GM23338 (cell line): ENCODE results near the gene ABL1. TPM values are rescaled to one million over a fixed set of nuclear protein-coding genes. Genes with fewer than 3 reads are reported as not detected.

Source experiments
- ATAC-seq: fragments of 200-7000 bp; cut with Tn5 transposase; 3 replicates; pipeline ENCODE4 v1.9.1; 2020
- DNase-seq: peaks from one replicate; pipeline ENCODE4 v3.0.0-alpha.2; 2015; ENCODE audit warnings: low spot score
- H2AFZ ChIP-seq: fragments of 200-600 bp; sonication (generic); 2 replicates; pipeline ENCODE4 v1.8.0; 2016; ENCODE audit warnings: antibody characterized with exemption, mild to moderate bottlenecking, moderate library complexity
- H3F3A ChIP-seq: fragments of 200-600 bp; sonication (generic); replicated peaks from 2 replicates; pipeline ENCODE4 v1.8.0; 2017; ENCODE audit warnings: antibody characterized with exemption, mixed run types, low read depth
- H3K27ac ChIP-seq: fragments of 200-600 bp; sonication (generic); 2 replicates; pipeline ENCODE4 v1.6.1; 2016; ENCODE audit warnings: low read depth
- H3K27me3 ChIP-seq: fragments of 200-600 bp; sonication (generic); 2 replicates; pipeline ENCODE4 v1.8.0; 2016; ENCODE audit warnings: mild to moderate bottlenecking, mixed run types, moderate library complexity; ENCODE audit not compliant: insufficient read depth
- H3K36me3 ChIP-seq: fragments of 200-600 bp; sonication (generic); 2 replicates; pipeline ENCODE4 v1.8.0; 2016; ENCODE audit warnings: mild to moderate bottlenecking; ENCODE audit not compliant: insufficient read depth
- H3K4me1 ChIP-seq: fragments of 200-600 bp; sonication (generic); 2 replicates; pipeline ENCODE4 v1.8.0; 2016; ENCODE audit warnings: mild to moderate bottlenecking, moderate library complexity; ENCODE audit not compliant: insufficient read depth
- H3K4me2 ChIP-seq: fragments of 200-600 bp; sonication (generic); 2 replicates; pipeline ENCODE4 v1.7.1; 2017; ENCODE audit warnings: mixed run types
- H3K4me3 ChIP-seq: fragments of 200-600 bp; sonication (generic); 2 replicates; pipeline ENCODE4 v1.6.1; 2016; ENCODE audit warnings: mixed run types
- H3K79me2 ChIP-seq: fragments of 200-600 bp; sonication (generic); replicated peaks from 2 replicates; pipeline ENCODE4 v1.8.0; 2017; ENCODE audit warnings: mild to moderate bottlenecking; ENCODE audit not compliant: insufficient read depth
- H3K9me2 ChIP-seq: fragments of 200-600 bp; sonication (generic); 2 replicates; pipeline ENCODE4 v1.8.0; 2017; ENCODE audit not compliant: insufficient read depth
- H4K20me1 ChIP-seq: fragments of 200-600 bp; sonication (generic); replicated peaks from 2 replicates; pipeline ENCODE4 v1.8.0; 2017; ENCODE audit warnings: mild to moderate bottlenecking; ENCODE audit not compliant: insufficient read depth
- H3K27ac Mint-ChIP-seq: 2 replicates; pipeline ENCODE4 v1.8.0; 2020; ENCODE audit warnings: inconsistent platforms, mild to moderate bottlenecking, moderate library complexity, mixed read lengths
- H3K27me3 Mint-ChIP-seq: 3 replicates; pipeline ENCODE4 v1.8.0; 2022; ENCODE audit warnings: low read depth, mild to moderate bottlenecking, moderate library complexity, mixed read lengths, inconsistent platforms; ENCODE audit not compliant: insufficient read depth, poor library complexity
- H3K36me3 Mint-ChIP-seq: 3 replicates; pipeline ENCODE4 v1.8.0; 2021; ENCODE audit warnings: low read depth, mild to moderate bottlenecking, inconsistent platforms, moderate library complexity, mixed read lengths
- H3K4me1 Mint-ChIP-seq: 3 replicates; pipeline ENCODE4 v1.8.0; 2020; ENCODE audit warnings: mild to moderate bottlenecking, inconsistent platforms, mixed read lengths
- H3K4me3 Mint-ChIP-seq: 3 replicates; pipeline ENCODE4 v1.8.0; 2021; ENCODE audit warnings: moderate library complexity, mild to moderate bottlenecking, inconsistent platforms, mixed read lengths
- H3K9me3 Mint-ChIP-seq: 3 replicates; pipeline ENCODE4 v1.8.0; 2020; ENCODE audit warnings: moderate library complexity, mild to moderate bottlenecking, inconsistent platforms, mixed read lengths
- EZH2 ChIP-seq: fragments of 200-600 bp; sonication (generic); IDR thresholded peaks from one replicate; pipeline ENCODE4 v1.8.0; 2017; ENCODE audit warnings: antibody characterized with exemption, mild to moderate bottlenecking, low read depth; ENCODE audit not compliant: unreplicated experiment
- EZH2phosphoT487 ChIP-seq: fragments of 200-600 bp; sonication (generic); IDR thresholded peaks from one replicate; pipeline ENCODE4 v1.8.1; 2018; ENCODE audit warnings: antibody characterized with exemption; ENCODE audit not compliant: unreplicated experiment
- JUNB ChIP-seq: IDR thresholded peaks from one replicate; pipeline ENCODE4 v1.6.1; 2016; ENCODE audit warnings: antibody characterized with exemption; ENCODE audit not compliant: unreplicated experiment
- NANOG ChIP-seq: IDR thresholded peaks from 2 replicates; pipeline ENCODE4 v1.6.1; 2016; ENCODE audit warnings: antibody characterized with exemption, borderline replicate concordance
- STAT1 ChIP-seq: IDR thresholded peaks from one replicate; pipeline ENCODE4 v1.6.1; 2016; ENCODE audit warnings: antibody characterized with exemption; ENCODE audit not compliant: unreplicated experiment
- ZNF114 ChIP-seq: fragments of 250-450 bp; sonication (Bioruptor Pico); IDR thresholded peaks from 2 replicates; pipeline ENCODE4 v1.5.0; 2020; ENCODE audit warnings: mild to moderate bottlenecking, moderate library complexity
- polyA plus RNA-seq: library from polyadenylated mRNA; unstranded; fragments of >200 nt; fragmentation: Nextera tagmentation; extraction: Ambion mirVana; gene quantifications from 2 replicates; pipeline ENCODE4 v1.2.1, GENCODE V29; 2016
- total RNA-seq: library from RNA; depleted of rRNA; stranded (reverse); fragments of >200 nt; shearing (Covaris generic); gene quantifications from 2 replicates; pipeline ENCODE4 v1.2.3, GENCODE V29; 2014
- TF ChIP-seq, protein P1 (sequence below): fragments of 250-450 bp; sonication (Bioruptor Pico); IDR thresholded peaks from 2 replicates; pipeline ENCODE4 v1.5.0; 2020; ENCODE audit warnings: mild to moderate bottlenecking, moderate library complexity
- TF ChIP-seq, protein P2 (sequence below): IDR thresholded peaks from 2 replicates; pipeline ENCODE4 v1.6.1; 2016; ENCODE audit warnings: antibody characterized with exemption

ABL1 gene
- total and polyA plus RNA-seq, 2 experiments from 2014 or later: 20.7 to 85.1 TPM

DNA sequence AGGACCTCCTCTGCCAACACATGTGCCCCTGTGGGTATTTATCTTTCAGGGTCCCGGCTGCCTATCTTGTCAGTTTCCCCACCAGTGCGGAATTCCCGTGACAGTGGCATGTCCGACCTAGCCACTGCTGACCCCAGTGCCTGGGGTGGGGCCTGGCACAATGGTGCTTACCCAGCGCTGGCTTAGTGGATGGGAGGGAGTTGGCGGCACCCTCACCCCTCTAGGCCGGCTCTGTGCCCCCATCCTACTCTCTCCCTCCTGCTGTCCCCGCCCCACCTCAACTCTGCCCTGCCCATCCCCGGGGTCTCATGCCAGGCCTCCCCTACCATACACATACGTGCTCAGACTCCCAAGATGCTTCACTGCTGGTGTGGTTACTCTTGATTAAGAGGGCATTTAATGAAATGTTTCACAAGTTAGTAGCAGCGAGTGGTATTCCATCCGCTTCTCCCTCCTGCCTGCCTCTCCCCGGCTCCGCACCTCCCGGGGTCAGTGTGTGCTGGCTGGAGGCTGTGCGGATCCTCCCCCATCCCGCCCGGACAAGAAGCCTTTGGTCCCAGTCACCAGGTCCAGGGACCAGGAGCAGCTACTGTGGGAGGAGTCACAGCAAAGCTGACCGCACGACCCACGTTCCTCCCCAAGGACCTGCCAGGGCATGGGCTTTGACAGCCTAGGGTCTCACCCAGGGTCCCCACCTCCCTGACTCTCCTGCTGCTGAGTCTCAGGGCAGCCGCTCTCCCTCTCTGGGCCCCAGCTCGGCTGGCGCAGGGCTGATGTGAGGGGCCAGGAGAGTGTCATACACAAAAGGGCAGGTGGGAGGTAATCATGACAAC, 71.1 kb downstream of the ABL1 start (continued):
- TF ChIP-seq, protein P1, sequence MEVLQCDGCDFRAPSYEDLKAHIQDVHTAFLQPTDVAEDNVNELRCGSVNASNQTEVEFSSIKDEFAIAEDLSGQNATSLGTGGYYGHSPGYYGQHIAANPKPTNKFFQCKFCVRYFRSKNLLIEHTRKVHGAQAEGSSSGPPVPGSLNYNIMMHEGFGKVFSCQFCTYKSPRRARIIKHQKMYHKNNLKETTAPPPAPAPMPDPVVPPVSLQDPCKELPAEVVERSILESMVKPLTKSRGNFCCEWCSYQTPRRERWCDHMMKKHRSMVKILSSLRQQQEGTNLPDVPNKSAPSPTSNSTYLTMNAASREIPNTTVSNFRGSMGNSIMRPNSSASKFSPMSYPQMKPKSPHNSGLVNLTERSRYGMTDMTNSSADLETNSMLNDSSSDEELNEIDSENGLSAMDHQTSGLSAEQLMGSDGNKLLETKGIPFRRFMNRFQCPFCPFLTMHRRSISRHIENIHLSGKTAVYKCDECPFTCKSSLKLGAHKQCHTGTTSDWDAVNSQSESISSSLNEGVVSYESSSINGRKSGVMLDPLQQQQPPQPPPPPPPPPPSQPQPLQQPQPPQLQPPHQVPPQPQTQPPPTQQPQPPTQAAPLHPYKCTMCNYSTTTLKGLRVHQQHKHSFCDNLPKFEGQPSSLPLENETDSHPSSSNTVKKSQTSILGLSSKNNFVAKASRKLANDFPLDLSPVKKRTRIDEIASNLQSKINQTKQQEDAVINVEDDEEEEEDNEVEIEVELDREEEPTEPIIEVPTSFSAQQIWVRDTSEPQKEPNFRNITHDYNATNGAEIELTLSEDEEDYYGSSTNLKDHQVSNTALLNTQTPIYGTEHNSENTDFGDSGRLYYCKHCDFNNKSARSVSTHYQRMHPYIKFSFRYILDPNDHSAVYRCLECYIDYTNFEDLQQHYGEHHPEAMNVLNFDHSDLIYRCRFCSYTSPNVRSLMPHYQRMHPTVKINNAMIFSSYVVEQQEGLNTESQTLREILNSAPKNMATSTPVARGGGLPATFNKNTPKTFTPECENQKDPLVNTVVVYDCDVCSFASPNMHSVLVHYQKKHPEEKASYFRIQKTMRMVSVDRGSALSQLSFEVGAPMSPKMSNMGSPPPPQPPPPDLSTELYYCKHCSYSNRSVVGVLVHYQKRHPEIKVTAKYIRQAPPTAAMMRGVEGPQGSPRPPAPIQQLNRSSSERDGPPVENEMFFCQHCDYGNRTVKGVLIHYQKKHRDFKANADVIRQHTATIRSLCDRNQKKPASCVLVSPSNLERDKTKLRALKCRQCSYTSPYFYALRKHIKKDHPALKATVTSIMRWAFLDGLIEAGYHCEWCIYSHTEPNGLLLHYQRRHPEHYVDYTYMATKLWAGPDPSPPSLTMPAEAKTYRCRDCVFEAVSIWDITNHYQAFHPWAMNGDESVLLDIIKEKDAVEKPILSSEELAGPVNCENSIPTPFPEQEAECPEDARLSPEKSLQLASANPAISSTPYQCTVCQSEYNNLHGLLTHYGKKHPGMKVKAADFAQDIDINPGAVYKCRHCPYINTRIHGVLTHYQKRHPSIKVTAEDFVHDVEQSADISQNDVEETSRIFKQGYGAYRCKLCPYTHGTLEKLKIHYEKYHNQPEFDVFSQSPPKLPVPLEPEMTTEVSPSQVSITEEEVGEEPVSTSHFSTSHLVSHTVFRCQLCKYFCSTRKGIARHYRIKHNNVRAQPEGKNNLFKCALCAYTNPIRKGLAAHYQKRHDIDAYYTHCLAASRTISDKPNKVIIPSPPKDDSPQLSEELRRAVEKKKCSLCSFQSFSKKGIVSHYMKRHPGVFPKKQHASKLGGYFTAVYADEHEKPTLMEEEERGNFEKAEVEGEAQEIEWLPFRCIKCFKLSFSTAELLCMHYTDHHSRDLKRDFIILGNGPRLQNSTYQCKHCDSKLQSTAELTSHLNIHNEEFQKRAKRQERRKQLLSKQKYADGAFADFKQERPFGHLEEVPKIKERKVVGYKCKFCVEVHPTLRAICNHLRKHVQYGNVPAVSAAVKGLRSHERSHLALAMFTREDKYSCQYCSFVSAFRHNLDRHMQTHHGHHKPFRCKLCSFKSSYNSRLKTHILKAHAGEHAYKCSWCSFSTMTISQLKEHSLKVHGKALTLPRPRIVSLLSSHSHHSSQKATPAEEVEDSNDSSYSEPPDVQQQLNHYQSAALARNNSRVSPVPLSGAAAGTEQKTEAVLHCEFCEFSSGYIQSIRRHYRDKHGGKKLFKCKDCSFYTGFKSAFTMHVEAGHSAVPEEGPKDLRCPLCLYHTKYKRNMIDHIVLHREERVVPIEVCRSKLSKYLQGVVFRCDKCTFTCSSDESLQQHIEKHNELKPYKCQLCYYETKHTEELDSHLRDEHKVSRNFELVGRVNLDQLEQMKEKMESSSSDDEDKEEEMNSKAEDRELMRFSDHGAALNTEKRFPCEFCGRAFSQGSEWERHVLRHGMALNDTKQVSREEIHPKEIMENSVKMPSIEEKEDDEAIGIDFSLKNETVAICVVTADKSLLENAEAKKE: no peak
- TF ChIP-seq STAT1: no peak
- no peak for TF ChIP-seq EZH2
- TF ChIP-seq ZNF114 (CRISPR knock-in tag): no peak
- TF ChIP-seq, protein P2, sequence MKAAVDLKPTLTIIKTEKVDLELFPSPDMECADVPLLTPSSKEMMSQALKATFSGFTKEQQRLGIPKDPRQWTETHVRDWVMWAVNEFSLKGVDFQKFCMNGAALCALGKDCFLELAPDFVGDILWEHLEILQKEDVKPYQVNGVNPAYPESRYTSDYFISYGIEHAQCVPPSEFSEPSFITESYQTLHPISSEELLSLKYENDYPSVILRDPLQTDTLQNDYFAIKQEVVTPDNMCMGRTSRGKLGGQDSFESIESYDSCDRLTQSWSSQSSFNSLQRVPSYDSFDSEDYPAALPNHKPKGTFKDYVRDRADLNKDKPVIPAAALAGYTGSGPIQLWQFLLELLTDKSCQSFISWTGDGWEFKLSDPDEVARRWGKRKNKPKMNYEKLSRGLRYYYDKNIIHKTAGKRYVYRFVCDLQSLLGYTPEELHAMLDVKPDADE: no peak
- TF ChIP-seq NANOG: no peak

DNA sequence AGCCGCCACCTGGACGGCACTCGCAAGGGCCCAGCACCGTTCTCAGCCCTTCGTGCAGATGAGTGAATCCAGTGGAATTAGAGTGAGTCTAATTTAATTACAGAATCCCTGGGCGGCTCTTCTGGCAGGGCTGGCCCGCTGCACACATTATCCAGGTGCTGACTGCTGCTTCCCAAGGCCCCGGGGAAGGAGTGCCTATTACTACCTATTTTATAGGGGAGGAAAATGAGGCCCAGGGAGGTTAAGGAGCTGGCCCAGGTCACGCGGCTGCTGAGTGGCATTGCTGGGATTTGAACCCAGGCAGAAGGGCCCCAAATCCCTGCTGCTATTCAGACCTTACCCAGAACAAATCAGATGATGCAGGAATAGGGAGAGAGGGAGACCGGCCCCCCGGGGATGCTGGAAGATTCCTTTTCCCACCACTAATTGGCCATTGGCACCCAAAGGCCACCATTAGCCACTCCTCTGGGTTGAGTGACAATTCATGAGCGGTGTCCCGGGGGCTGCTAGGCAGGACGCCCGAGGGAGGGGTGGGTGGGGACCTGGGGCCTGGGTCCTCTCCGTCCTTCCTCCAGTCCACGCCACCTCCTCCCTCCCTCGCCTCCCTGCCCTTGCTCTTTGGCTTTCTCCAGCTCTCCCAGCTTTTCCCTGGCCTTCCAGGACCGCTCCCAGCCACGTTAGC, 71.8 kb downstream of the ABL1 start:
- ATAC-seq: no peak

More for the DNA sequence above, 71.8 kb downstream of the ABL1 start:
- Histone ChIP-seq H3K4me2 (no peak overlapping the region), H3K9me2 (no peaks in the 10 kb centered on the region), H3F3A (no peaks in the 10 kb centered on the region), H3K27ac (no peak overlapping the region), H3K4me1 (no peaks in the 10 kb centered on the region), H3K79me2 (no peaks in the 10 kb centered on the region), H4K20me1 (no peaks in the 10 kb centered on the region), H2AFZ (0 out of 2 replicates have a peak overlapping the region, but pooled peaks have one; percentile 38), H3K36me3 (no peaks in the 10 kb centered on the region), H3K4me3 (no peak overlapping the region), H3K27me3 (no peaks in the 10 kb centered on the region)
- peaks cover 6% of the 10 kb centered on the region; the same call in 2 of the 3 replicates for H3K4me1 Mint-ChIP-seq
- no peak overlapping the region for H3K27ac Mint-ChIP-seq
- H3K4me3 Mint-ChIP-seq: no peak overlapping the region
- H3K27me3 Mint-ChIP-seq: peaks cover 4% of the 10 kb centered on the region
- H3K36me3 Mint-ChIP-seq: no peaks in the 10 kb centered on the region
- TF ChIP-seq NANOG: no peak
- no peak for TF ChIP-seq EZH2phosphoT487
- no peak for TF ChIP-seq EZH2
- TF ChIP-seq JUNB: no peak
- DNase-seq: no peak
- H3K9me3 Mint-ChIP-seq: no peaks in the 10 kb centered on the region
